GM06990 (cell line): Measurements from ENCODE around the gene LYPD1.

Source experiments
- DNase-seq: peaks from one replicate; pipeline ENCODE4 v3.0.0-alpha.2; 2011; ENCODE audit not compliant: insufficient read length; ENCODE audit errors: extremely low read depth
- H3K27me3 ChIP-seq: replicated peaks from 2 replicates; pipeline ENCODE4 v1.6.0; 2011; ENCODE audit warnings: low read length; ENCODE audit not compliant: control insufficient read depth, insufficient read depth
- H3K36me3 ChIP-seq: 2 replicates; pipeline ENCODE4 v1.5.1; 2011; ENCODE audit warnings: low read length; ENCODE audit not compliant: control insufficient read depth, insufficient read depth
- H3K4me3 ChIP-seq: replicated peaks from 2 replicates; pipeline ENCODE4 v1.5.1; 2011; ENCODE audit warnings: low read depth, mild to moderate bottlenecking, control low read depth, low read length
- TF ChIP-seq, protein P1 (sequence below): IDR thresholded peaks from 2 replicates; pipeline ENCODE4 v1.5.1; 2011; ENCODE audit warnings: low read length, control low read depth, mild to moderate bottlenecking, inconsistent platforms; ENCODE audit not compliant: insufficient read depth, poor library complexity, severe bottlenecking

The LYPD1 gene, protein sequence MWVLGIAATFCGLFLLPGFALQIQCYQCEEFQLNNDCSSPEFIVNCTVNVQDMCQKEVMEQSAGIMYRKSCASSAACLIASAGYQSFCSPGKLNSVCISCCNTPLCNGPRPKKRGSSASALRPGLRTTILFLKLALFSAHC

DNA sequence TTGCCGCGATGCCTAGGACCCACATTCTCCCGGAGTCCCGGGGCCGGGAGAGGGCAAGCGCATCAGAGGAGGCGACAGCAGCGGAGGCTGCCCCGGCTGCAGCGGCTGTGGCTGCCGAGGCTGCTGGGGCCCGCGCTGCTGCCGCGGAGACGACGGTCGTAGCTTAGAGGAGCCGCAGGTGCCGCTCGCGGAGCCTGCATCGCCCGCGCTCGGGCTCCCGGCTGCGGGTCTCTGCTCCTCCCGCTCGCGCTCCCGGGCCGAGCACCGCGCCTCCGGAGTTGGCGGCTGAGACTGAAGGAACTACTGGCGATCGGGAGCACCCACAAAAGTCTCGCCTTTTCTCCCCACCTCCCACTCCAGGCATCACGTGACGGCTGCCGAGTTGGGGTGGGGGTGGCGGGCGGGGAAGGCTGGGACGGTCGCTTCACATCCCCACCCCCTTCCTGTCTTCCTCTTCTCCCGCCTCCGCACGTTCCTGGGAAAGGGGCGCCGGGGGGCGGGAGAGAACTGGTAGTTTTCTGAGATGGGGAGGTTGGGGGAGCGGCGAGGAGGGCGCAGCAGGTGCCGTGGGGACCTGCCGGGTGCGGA is at the start of gene LYPD1:
TSS of gene LYPD1 (minus strand) at position 298 of the 588 bp plus-strand sequence. CDS start at position 25, 273 bp downstream.
- peak; percentile 14 for DNase-seq
- no peak within 1 kb of the TSS for H3K4me3 ChIP-seq

DNA sequence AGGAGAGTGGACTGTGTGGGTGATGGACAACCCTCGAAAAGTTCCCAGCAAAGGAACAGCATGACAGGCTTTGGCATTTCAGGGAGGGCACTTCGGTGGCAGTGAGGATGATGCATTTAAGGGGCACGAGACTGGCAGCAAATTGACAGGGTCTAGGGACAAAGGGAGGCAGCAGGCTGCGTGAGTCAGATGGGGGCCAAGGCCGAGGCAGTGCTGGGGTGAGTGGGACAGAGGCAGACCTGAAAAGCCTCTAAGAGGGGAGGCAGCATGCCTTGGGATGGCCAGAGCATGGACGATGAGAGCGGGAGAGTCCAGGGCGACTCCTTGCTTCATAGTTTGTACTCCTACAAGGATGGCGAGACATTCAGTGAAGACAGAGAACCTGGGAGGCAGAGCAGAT is 49.5 kb upstream of the LYPD1 start:
- no peaks in the 10 kb centered on the region for H3K27me3 ChIP-seq
- DNase-seq = no peak
- TF ChIP-seq, protein P1, sequence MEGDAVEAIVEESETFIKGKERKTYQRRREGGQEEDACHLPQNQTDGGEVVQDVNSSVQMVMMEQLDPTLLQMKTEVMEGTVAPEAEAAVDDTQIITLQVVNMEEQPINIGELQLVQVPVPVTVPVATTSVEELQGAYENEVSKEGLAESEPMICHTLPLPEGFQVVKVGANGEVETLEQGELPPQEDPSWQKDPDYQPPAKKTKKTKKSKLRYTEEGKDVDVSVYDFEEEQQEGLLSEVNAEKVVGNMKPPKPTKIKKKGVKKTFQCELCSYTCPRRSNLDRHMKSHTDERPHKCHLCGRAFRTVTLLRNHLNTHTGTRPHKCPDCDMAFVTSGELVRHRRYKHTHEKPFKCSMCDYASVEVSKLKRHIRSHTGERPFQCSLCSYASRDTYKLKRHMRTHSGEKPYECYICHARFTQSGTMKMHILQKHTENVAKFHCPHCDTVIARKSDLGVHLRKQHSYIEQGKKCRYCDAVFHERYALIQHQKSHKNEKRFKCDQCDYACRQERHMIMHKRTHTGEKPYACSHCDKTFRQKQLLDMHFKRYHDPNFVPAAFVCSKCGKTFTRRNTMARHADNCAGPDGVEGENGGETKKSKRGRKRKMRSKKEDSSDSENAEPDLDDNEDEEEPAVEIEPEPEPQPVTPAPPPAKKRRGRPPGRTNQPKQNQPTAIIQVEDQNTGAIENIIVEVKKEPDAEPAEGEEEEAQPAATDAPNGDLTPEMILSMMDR = no peak
- no peak overlapping the region for H3K4me3 ChIP-seq
- H3K36me3 ChIP-seq = no peaks in the 10 kb centered on the region

More for the DNA sequence above, at the start of gene LYPD1:
- TF ChIP-seq, protein P1 = no peak
- Histone ChIP-seq H3K36me3 (no peaks in the 10 kb centered on the region), H3K27me3 (no peaks in the 10 kb centered on the region; the same call in 1 of the 2 replicates)

DNA sequence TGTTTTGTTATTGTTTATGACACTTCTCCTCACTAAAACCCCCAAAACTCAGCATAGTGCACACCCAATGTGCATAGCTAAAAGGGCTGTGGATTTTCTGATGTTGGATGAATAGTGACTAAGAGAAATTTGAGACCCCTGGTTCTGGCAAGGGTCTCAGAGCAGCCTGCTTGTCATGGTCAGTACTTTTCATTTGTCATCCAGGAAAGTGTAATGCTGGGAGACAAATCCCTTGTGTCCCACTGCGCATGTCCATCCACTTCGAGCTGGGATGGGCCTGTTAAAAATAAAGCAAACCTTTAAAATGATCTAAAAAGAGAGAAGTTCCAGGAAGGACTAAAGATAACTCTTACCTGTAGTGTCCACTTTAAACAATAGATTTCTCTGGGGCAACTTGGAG is 46.9 kb upstream of the LYPD1 start:
- no peak for DNase-seq
- TF ChIP-seq, protein P1 = no peak
- no peaks in the 10 kb centered on the region for H3K27me3 ChIP-seq
- no peak overlapping the region for H3K4me3 ChIP-seq
- no peaks in the 10 kb centered on the region for H3K36me3 ChIP-seq

DNA sequence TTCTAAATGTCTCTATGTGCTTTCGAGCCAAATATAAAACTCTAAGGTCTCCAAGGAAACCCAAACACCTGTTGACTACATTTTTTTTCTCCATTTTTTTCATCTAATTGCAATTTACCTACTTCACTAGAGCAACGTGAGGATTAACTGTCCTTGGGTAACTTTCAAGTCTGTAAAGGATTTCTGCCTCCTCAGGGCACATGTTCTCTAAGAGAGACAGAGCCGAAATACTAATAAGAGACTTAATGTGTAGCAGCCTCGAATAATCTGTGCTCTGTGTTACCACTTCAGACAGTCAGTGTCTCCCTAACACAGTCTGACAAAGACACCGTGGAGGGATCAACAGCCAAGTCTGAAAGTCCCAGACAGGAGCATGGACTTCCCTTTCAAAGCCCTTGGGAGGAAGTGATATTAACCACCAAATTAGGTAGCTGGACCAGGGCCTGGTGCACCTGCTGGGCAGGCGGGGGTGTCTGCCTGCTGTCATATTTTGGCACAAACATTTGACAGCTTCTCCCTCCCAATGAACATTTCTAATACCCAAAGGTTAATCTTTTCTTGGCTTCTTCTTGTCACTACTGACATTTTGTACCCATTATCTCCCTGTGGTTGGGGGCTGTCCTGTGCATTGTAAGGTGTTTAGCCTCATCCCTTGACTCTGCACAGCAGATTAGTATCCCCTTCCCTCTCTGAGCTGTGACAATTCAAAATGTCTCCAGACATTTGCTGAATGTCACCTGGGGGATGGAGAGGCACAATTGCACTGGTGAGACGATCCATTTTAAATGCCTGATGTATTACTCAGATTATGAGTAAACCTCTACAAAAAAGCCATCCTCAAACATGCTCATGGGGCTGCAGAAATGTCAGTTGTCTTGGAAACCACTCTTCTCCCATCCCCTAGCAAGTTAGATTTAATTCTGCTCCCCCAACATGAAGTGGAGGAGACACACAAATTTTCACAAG is 45.7 kb upstream of the LYPD1 start:
- no peaks in the 10 kb centered on the region for H3K36me3 ChIP-seq
- H3K27me3 ChIP-seq = no peaks in the 10 kb centered on the region
- no peak for DNase-seq
- TF ChIP-seq, protein P1 = no peak
- H3K4me3 ChIP-seq = no peak overlapping the region

DNA sequence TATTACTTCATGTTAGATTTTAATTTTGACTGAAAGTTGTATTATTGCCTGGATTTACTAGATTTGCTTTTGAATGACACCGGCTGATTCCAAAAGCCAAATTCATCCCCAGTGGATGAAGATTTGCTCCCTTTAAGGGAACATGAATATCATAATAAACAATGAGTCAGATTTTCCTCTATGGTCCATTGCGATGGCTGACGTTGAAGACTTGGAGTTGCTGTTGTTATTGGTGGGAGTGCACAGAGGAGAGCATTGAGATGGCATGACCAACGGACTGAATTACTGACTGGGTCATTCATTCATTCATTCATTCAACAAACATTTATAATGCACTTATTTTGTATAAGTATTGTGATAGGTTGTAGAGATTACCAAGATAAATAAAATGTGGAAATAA is 33.4 kb upstream of the LYPD1 start:
- Histone ChIP-seq H3K27me3 (no peaks in the 10 kb centered on the region), H3K4me3 (no peak overlapping the region), H3K36me3 (no peaks in the 10 kb centered on the region)
- no peak for DNase-seq
- TF ChIP-seq, protein P1 = no peak
